GM12891 (cell line): ENCODE data around the gene KRT86.

Source experiments
- PAX5 ChIP-seq: IDR thresholded peaks from 2 replicates; pipeline ENCODE4 v1.6.1; 2011; ENCODE audit warnings: low read length, moderate library complexity, mild to moderate bottlenecking; ENCODE audit not compliant: insufficient read depth, severe bottlenecking
- POLR2A ChIP-seq: IDR thresholded peaks from 2 replicates; pipeline ENCODE4 v1.6.1; 2011; ENCODE audit warnings: low read depth, low read length, control low read depth
- POLR2AphosphoS5 ChIP-seq: IDR thresholded peaks from 2 replicates; pipeline ENCODE4 v1.6.1; 2011; ENCODE audit warnings: low read depth, low read length, control low read depth
- POU2F2 ChIP-seq: IDR thresholded peaks from 2 replicates; pipeline ENCODE4 v1.6.1; 2011; ENCODE audit warnings: low read depth, mild to moderate bottlenecking, control low read depth, low read length, moderate library complexity
- SPI1 ChIP-seq: IDR thresholded peaks from 2 replicates; pipeline ENCODE4 v1.6.1; 2011; ENCODE audit warnings: low read depth, low read length, control low read depth
- TAF1 ChIP-seq: IDR thresholded peaks from 2 replicates; pipeline ENCODE4 v1.6.1; 2011; ENCODE audit warnings: low read depth, low read length, control low read depth

DNA sequence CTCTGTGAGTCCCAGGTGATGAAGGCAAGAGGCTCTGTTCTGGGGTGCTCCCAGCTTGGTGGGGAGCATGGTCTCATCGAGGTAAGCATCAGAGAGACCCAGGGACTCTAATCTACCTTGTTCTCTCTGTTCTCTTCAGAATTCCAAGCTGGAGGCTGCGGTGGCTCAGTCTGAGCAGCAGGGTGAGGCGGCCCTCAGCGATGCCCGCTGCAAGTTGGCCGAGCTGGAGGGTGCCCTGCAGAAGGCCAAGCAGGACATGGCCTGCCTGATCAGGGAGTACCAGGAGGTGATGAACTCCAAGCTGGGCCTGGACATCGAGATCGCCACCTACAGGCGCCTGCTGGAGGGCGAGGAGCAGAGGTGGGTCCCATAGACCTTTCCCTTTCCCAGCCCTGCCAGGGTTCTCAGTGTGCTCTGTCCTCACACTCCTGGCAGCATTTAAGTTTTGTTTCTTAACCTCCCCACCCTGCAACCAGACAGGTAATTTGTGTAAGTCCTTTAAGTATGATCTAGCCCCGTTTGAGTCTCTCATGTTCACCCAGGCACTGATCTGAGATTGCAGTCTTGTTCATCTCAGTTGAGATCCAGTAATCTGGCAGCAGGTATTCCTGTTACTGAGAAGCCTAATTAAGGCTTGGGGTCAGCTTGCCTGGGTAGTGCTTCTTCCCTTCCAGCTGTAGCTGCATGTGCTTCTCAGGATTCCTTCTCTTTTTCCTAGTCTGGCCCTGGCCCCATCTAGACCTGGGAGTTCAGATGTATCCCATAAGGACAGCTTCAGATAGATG lies 31.7 kb downstream of the KRT86 start:
- TF ChIP-seq POLR2A: no peak
- no peak for TF ChIP-seq TAF1
- no peak for TF ChIP-seq POLR2AphosphoS5
- TF ChIP-seq SPI1: no peak
- no peak for TF ChIP-seq PAX5
- no peak for TF ChIP-seq POU2F2
